Left ventricle myocardium inferior (tissue), 1 donor: ENCODE data around the gene TMEM163. TPM values are rescaled to one million over a fixed set of nuclear protein-coding genes. Genes with fewer than 3 reads are reported as not detected.

Experiments
- DNase-seq: peaks from one replicate; pipeline ENCODE4 v3.0.0-alpha.2; 2020
- H3K27ac ChIP-seq: fragments of 200-600 bp; replicated peaks from 2 replicates; pipeline ENCODE4 v1.8.0; 2021
- H3K27me3 ChIP-seq: fragments of 200-600 bp; 2 replicates; pipeline ENCODE4 v1.8.0; 2021; ENCODE audit warnings: low read depth
- H3K36me3 ChIP-seq: fragments of 200-600 bp; 2 replicates; pipeline ENCODE4 v1.8.0; 2021
- H3K4me1 ChIP-seq: fragments of 200-600 bp; 2 replicates; pipeline ENCODE4 v1.8.0; 2021
- H3K4me3 ChIP-seq: fragments of 200-600 bp; 2 replicates; pipeline ENCODE4 v1.8.0; 2021; ENCODE audit warnings: mild to moderate bottlenecking, moderate library complexity
- H3K9me3 ChIP-seq: fragments of 200-600 bp; replicated peaks from 2 replicates; pipeline ENCODE4 v1.8.0; 2021
- CTCF ChIP-seq: fragments of 200-600 bp; IDR thresholded peaks from 2 replicates; pipeline ENCODE4 v1.8.0; 2021; ENCODE audit warnings: antibody characterized with exemption, mild to moderate bottlenecking, borderline replicate concordance
- intact Hi-C: fragments of 100-400 bp; cut with micrococcal nuclease; formaldehyde crosslinking; loops from one replicate; pipeline ENCODE4 v1.11.0; 2022
- total RNA-seq: library from RNA; stranded (reverse); fragmentation: NEBNext Ultra II Directional; extraction: Animal tissue kit (Norgen Biotek cat#: 25700); gene quantifications from one replicate; pipeline ENCODE4 v1.2.1, GENCODE V29; 2021
- donor health status: DM: no; HTN: yes; CAD: no; lungs with severe emphysema.

Gene TMEM163
- total RNA-seq, 1 donor from 2014 or later, result 0.22 TPM

GRCh38 chr2:134704173-134704572 is 14.6 kb downstream of the TMEM163 start:
- Histone ChIP-seq H3K4me1 (peaks cover 4% of the 10 kb centered on the region), H3K9me3 (no peaks in the 10 kb centered on the region), H3K36me3 (no peaks in the 10 kb centered on the region), H3K4me3 (no peak overlapping the region), H3K27me3 (peaks cover 68% of the 10 kb centered on the region), H3K27ac (no peak overlapping the region)
- DNase-seq, result no peak
- intact Hi-C loops, result no loop called here
- TF ChIP-seq CTCF, result no peak

- Histone ChIP-seq H3K4me3 (no peak overlapping the region), H3K27me3 (peaks cover 61% of the 10 kb centered on the region), H3K36me3 (no peaks in the 10 kb centered on the region), H3K9me3 (no peaks in the 10 kb centered on the region), H3K27ac (no peak overlapping the region), H3K4me1 (peaks cover 4% of the 10 kb centered on the region)
- DNase-seq, result no peak
- intact Hi-C loops, result no loop called here
- TF ChIP-seq CTCF, result no peak
Measured at GRCh38 chr2:134703426-134703825, 15.4 kb downstream of the TMEM163 start.

- intact Hi-C loops, result no loop called here
- no peaks in the 10 kb centered on the region for H3K36me3 ChIP-seq
Measured at GRCh38 chr2:134700730-134701129, 18.1 kb downstream of the TMEM163 start.

GRCh38 chr2:134694411-134694810 is 24.4 kb downstream of the TMEM163 start:
- Histone ChIP-seq H3K4me1 (peaks cover 8% of the 10 kb centered on the region), H3K4me3 (no peak overlapping the region), H3K9me3 (no peaks in the 10 kb centered on the region), H3K36me3 (no peaks in the 10 kb centered on the region), H3K27me3 (no peaks in the 10 kb centered on the region), H3K27ac (no peak overlapping the region)
- no peak for TF ChIP-seq CTCF
- no peak for DNase-seq
- intact Hi-C loops, result no loop called here

More at GRCh38 chr2:134700730-134701129, 18.1 kb downstream of the TMEM163 start:
- DNase-seq, result no peak
- Histone ChIP-seq H3K9me3 (no peaks in the 10 kb centered on the region), H3K4me3 (no peak overlapping the region), H3K27me3 (peaks cover 44% of the 10 kb centered on the region), H3K4me1 (peaks cover 8% of the 10 kb centered on the region), H3K27ac (no peak overlapping the region)
- no peak for TF ChIP-seq CTCF

GRCh38 chr2:134693359-134694330 is 25.2 kb downstream of the TMEM163 start:
- no peaks in the 10 kb centered on the region for H3K36me3 ChIP-seq
- H3K27ac ChIP-seq, result no peak overlapping the region
- no peaks in the 10 kb centered on the region for H3K9me3 ChIP-seq
- peaks cover 8% of the 10 kb centered on the region for H3K4me1 ChIP-seq
- TF ChIP-seq CTCF, result no peak
- no peaks in the 10 kb centered on the region for H3K27me3 ChIP-seq
- intact Hi-C loops, result no loop called here
- H3K4me3 ChIP-seq, result no peak overlapping the region
- no peak for DNase-seq
